ENCODE results near the gene BTLA. TPM values are rescaled to one million over a fixed set of nuclear protein-coding genes. Genes with fewer than 3 reads are reported as not detected.

The BTLA gene
- total and polyA plus RNA-seq, 2 of the 8 experiments (the other 6 are each of a cell fraction or from before 2014, with no cell fraction given) = not detected

GRCh38 chr3:112508860-112509259 lies 9.6 kb upstream of the BTLA start:
- H3K4me1 ChIP-seq (replicated peaks in 1 of 4; ENCODE audit: control insufficient read depth in 3 of 4, insufficient read depth in 4 of 4, low read length in 3 of 4) = no peaks in the 10 kb centered on the region
- no peak overlapping the region for H2BK20ac ChIP-seq (ENCODE audit: low read length)
- H4K91ac ChIP-seq (replicated peaks; ENCODE audit: insufficient read length, low read length) = no peak overlapping the region
- no peak overlapping the region for H4K8ac ChIP-seq (ENCODE audit: extremely low read depth, insufficient read depth, low read length)
- no peak overlapping the region for H2BK15ac ChIP-seq (ENCODE audit: low read length)
- H3K4ac ChIP-seq (replicated peaks; ENCODE audit: insufficient read length, low read depth, low read length) = no peak overlapping the region
- FAIRE-seq (no peak), DNase-seq (ENCODE audit: low read depth in 1 of 2, low spot score in 2 of 2) (no peak)
- no peak overlapping the region for H2AK5ac ChIP-seq (ENCODE audit: low read depth, low read length)
- H2BK5ac ChIP-seq (ENCODE audit: low read depth, low read length) = no peak overlapping the region
- ChIA-PET POLR2A (ENCODE audit: partially characterized antibody) (no interaction called here), CTCF (ENCODE audit: partially characterized antibody) (interaction anchor here (1.4 kb wide), 1 partner anchor 12 kb away, joined by 3 read pairs; no protein-coding TSS in a partner anchor)
- no peaks in the 10 kb centered on the region for H3K79me2 ChIP-seq (ENCODE audit: control insufficient read depth in 1 of 2, insufficient read depth in 2 of 2, low read length in 2 of 2)
- H3K27me3 ChIP-seq (replicated peaks in 1 of 4; ENCODE audit: control insufficient read depth in 3 of 4, extremely low read depth in 1 of 4, insufficient read depth in 3 of 4, low read length in 3 of 4) = peaks cover 0 to 1% (median 0%) of the 10 kb centered on the region in 4 experiments; a peak in 1 of 7 replicates
- no peak overlapping the region for H2BK120ac ChIP-seq (replicated peaks; ENCODE audit: low read depth, low read length)
- peaks cover 13 to 20% of the 10 kb centered on the region in 2 experiments for H3K9me3 ChIP-seq (ENCODE audit: insufficient read depth in 2 of 2, low read depth in 1 of 2, low read length in 1 of 2)
- H2AFZ ChIP-seq (ENCODE audit: low read length) = no peak overlapping the region
- H3K56ac ChIP-seq (replicated peaks; ENCODE audit: insufficient read length, low read depth, low read length) = no peak overlapping the region
- H3K36me3 ChIP-seq (ENCODE audit: control insufficient read depth in 2 of 4, insufficient read depth in 4 of 4, low read length in 3 of 4) = no peaks in the 10 kb centered on the region; a peak in 2 of 8 replicates
- H4K5ac ChIP-seq (ENCODE audit: insufficient read length, low read depth, low read length) = no peak overlapping the region
- no peak overlapping the region for H3K9ac ChIP-seq (replicated peaks in 1 of 4; ENCODE audit: extremely low read depth in 1 of 4, low read depth in 3 of 4, low read length in 3 of 4)
- no peaks in the 10 kb centered on the region for H3K79me1 ChIP-seq (ENCODE audit: low read depth, low read length)
- no peak overlapping the region for H3K23ac ChIP-seq (ENCODE audit: insufficient read length)
- H3K23me2 ChIP-seq (ENCODE audit: low read depth, low read length) = no peaks in the 10 kb centered on the region
- no peak overlapping the region for H3K18ac ChIP-seq (ENCODE audit: extremely low read depth, low read length)
- H3K27ac ChIP-seq (ENCODE audit: low read depth, low read length) = no peak overlapping the region
- TF ChIP-seq SP2 (IDR thresholded peaks at IDR 0.05; ENCODE audit: low read length) = no peak
- TF ChIP-seq CTCF (IDR thresholded peaks at IDR 0.05; ENCODE audit: control extremely low read depth in 1 of 3, insufficient read depth in 1 of 3, low read depth in 1 of 3, low read length in 3 of 3) = no peak
- no peak for TF ChIP-seq JUND (IDR thresholded peaks at IDR 0.05; ENCODE audit: low read length)
- TF ChIP-seq YY1 (IDR thresholded peaks at IDR 0.05; ENCODE audit: low read depth, low read length) = no peak
- TF ChIP-seq RAD21 (IDR thresholded peaks at IDR 0.05 in 1 of 2, conservative IDR thresholded peaks at IDR 0.05 in 1 of 2; ENCODE audit: low read depth in 2 of 2, low read length in 2 of 2) = no peak
- no peak for TF ChIP-seq USF2 (IDR thresholded peaks at IDR 0.05; ENCODE audit: low read length)
- TF ChIP-seq TAF7 (optimal IDR thresholded peaks at IDR 0.05; ENCODE audit: borderline replicate concordance, low read depth, low read length) = no peak
- no peak for TF ChIP-seq BCL11A (IDR thresholded peaks at IDR 0.05; ENCODE audit: low read depth in 2 of 2, low read length in 2 of 2)
- TF ChIP-seq JUN (IDR thresholded peaks at IDR 0.05; ENCODE audit: low read depth, low read length) = no peak
- TF ChIP-seq TAF1 (IDR thresholded peaks at IDR 0.05; ENCODE audit: low read depth, low read length) = no peak
- no peak for TF ChIP-seq RFX5 (IDR thresholded peaks at IDR 0.05; ENCODE audit: borderline replicate concordance, low read depth, low read length)
- TF ChIP-seq EGR1 (IDR thresholded peaks at IDR 0.05; ENCODE audit: borderline replicate concordance, low read depth, low read length) = no peak
- H3K14ac ChIP-seq (ENCODE audit: insufficient read length) = no peak overlapping the region
- no peak overlapping the region for H3K4me3 ChIP-seq (ENCODE audit: extremely low read depth in 1 of 4, insufficient read depth in 2 of 4, low read depth in 3 of 4, low read length in 4 of 4)
- H2BK12ac ChIP-seq (ENCODE audit: low read depth, low read length) = no peak overlapping the region
- no peaks in the 10 kb centered on the region for H4K20me1 ChIP-seq (replicated peaks in 1 of 2; ENCODE audit: control insufficient read depth in 1 of 2, insufficient read depth in 2 of 2, low read length in 2 of 2)
- no peak overlapping the region for H3K4me2 ChIP-seq (ENCODE audit: insufficient read depth in 1 of 2, low read depth in 2 of 2, low read length in 2 of 2)

Data from H1 (cell line).